ENCODE results near the gene SSX2B.
"Not testable (repeated sequence)": the region's sequence is repeated elsewhere in the genome, so short reads cannot be mapped to it uniquely, and the experiment has no call there.

DNA sequence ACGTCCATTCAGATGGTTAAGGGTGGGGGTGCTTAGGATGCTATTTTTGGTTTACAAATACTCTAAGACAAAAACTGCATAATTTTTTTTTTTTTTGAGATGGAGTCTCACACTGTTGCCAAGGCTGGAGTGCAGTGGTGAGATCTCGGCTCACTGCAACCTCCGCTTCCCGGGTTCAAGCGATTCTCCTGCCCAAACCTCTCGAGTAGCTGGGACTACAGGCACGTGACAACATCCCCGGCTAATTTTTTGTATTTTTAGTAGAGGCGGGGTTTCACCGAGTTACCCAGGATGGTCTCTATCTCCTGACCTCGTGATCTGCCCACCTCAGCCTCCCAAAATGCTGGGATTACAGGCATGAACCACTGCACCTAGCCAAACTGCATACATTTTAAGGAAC is 22.5 kb downstream of the SSX2B start:
- not testable (repeated sequence) for TF ChIP-seq EZH2phosphoT487 (IDR thresholded peaks at IDR 0.05; ENCODE audit: low read length); EZH2 (optimal IDR thresholded peaks at IDR 0.05; ENCODE audit: low read depth, low read length)
- TF ChIP-seq, protein P1, sequence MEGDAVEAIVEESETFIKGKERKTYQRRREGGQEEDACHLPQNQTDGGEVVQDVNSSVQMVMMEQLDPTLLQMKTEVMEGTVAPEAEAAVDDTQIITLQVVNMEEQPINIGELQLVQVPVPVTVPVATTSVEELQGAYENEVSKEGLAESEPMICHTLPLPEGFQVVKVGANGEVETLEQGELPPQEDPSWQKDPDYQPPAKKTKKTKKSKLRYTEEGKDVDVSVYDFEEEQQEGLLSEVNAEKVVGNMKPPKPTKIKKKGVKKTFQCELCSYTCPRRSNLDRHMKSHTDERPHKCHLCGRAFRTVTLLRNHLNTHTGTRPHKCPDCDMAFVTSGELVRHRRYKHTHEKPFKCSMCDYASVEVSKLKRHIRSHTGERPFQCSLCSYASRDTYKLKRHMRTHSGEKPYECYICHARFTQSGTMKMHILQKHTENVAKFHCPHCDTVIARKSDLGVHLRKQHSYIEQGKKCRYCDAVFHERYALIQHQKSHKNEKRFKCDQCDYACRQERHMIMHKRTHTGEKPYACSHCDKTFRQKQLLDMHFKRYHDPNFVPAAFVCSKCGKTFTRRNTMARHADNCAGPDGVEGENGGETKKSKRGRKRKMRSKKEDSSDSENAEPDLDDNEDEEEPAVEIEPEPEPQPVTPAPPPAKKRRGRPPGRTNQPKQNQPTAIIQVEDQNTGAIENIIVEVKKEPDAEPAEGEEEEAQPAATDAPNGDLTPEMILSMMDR (IDR thresholded peaks at IDR 0.05; ENCODE audit: low read length): not testable (repeated sequence)

Data from MM.1S (cell line).